ENCODE measurements around the gene POC1A. TPM values are rescaled to one million over a fixed set of nuclear protein-coding genes. Genes with fewer than 3 reads are reported as not detected.

POC1A gene
- total and polyA plus RNA-seq, 2 donors (not counting 3 experiments of a cell fraction or from before 2014, with no cell fraction given), result 14.8 to 19.4 TPM

DNA sequence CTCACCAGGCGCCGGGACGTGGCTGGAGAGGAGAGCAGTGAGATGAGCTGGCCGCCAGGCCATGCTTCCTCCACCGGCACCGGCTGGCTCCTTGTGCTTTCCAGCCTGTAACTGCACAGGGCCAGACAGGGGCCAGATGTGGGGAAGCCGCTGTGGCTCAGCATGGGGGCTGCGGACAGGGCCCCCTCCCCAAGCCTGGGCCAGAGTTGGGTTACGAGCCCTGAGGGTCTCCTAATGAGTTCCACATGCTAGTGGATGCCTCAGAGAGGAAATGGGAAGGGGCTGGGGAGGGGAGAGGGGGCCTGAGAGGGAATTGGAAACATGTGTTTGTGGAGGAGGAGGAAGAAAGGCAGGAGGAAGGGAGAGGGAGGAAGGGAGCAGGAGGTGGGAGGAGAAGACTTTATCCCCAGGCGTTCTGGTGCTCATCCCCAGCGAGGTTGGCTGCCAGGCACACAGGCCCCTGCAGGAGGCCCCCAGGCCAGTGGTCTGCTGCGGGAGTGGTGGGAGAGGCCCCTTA lies 86.1 kb downstream of the POC1A start:
- no peak overlapping the region for H3K4me2 ChIP-seq (ENCODE audit: insufficient read depth, low read length)
- no peaks in the 10 kb centered on the region for H4K20me1 ChIP-seq (replicated peaks; ENCODE audit: control insufficient read depth, extremely low read depth, insufficient read depth, low read length)
- TF ChIP-seq GATA2 (IDR thresholded peaks at IDR 0.05; ENCODE audit: insufficient read depth, insufficient read length, low read depth, low read length), result no peak
- no peak for TF ChIP-seq POLR2A (IDR thresholded peaks at IDR 0.05; ENCODE audit: low read depth, low read length)
- TF ChIP-seq EZH2 (IDR thresholded peaks at IDR 0.05; ENCODE audit: borderline replicate concordance, low read depth, low read length, severe bottlenecking), result no peak
- H3K36me3 ChIP-seq (ENCODE audit: control insufficient read depth in 2 of 2, extremely low read depth in 1 of 2, insufficient read depth in 2 of 2, low read length in 2 of 2), result no peaks in the 10 kb centered on the region
- no peak overlapping the region for H3K27ac ChIP-seq (ENCODE audit: insufficient read depth, low read depth, low read length)
- dilution Hi-C loops (cut with MboI; ENCODE audit: extremely low pct_ligation_motif_present, low sequenced_read_pairs), result no loop called here
- no peak overlapping the region for H2AFZ ChIP-seq (ENCODE audit: low read depth, low read length)
- FAIRE-seq (no peak), DNase-seq (ENCODE audit: low read depth, low spot score) (no peak)
- no peak overlapping the region for H3K4me3 ChIP-seq (replicated peaks in 1 of 3; ENCODE audit: insufficient read depth in 1 of 3, low read depth in 1 of 3, low read length in 3 of 3)
- intact Hi-C loops (cut with micrococcal nuclease), result no loop called here
- POLR2A ChIA-PET, result no interaction called here
- H3K9ac ChIP-seq (replicated peaks; ENCODE audit: extremely low read depth, insufficient read depth, low read length), result no peak overlapping the region
- CTCF ChIA-PET, result interaction anchor here (1.0 to 1.4 kb wide), 2 partner anchors 12 to 19 kb away, joined by 3 to 8 read pairs; partner anchors contain the start of gene DUSP7
- H3K9me3 ChIP-seq (replicated peaks; ENCODE audit: control insufficient read depth, insufficient read depth, low read length), result no peaks in the 10 kb centered on the region
- no peaks in the 10 kb centered on the region for H3K9me1 ChIP-seq (replicated peaks; ENCODE audit: control insufficient read depth, extremely low read depth, insufficient read depth, low read length)
- H3K4me1 ChIP-seq (ENCODE audit: control insufficient read depth, extremely low read depth, insufficient read depth, low read length), result peaks cover 18% of the 10 kb centered on the region
- no TSS peak for BruUV-seq (replicated peaks)
- no peaks in the 10 kb centered on the region for H3K27me3 ChIP-seq (ENCODE audit: control insufficient read depth in 2 of 2, insufficient read depth in 2 of 2, low read length in 2 of 2)
- no peaks in the 10 kb centered on the region for H3K79me2 ChIP-seq (ENCODE audit: control insufficient read depth, insufficient read depth, low read length)

DNA sequence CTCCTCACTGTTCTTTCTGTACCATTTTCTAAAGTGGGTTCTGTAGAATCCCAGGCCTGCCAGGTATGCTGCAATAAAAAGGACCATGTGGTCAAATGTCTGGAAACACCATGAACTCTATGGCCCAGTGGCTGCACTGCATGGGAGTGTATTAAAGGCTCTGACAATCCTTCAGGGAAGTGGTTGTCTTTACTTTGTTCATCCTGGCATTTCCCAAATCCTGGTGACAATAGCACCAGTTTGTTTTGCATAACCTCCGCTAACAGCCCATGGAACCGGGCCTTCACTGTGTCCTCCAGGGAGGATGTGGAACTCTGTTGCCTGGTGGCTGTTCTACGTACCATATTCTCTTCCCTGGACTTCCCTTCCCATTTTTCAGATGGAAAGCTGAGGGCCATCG lies 86.7 kb downstream of the POC1A start:
- no peaks in the 10 kb centered on the region for H3K79me2 ChIP-seq (ENCODE audit: control insufficient read depth, insufficient read depth, low read length)
- H3K27me3 ChIP-seq (ENCODE audit: control insufficient read depth in 2 of 2, insufficient read depth in 2 of 2, low read length in 2 of 2), result no peaks in the 10 kb centered on the region
- no peaks in the 10 kb centered on the region for H3K36me3 ChIP-seq (ENCODE audit: control insufficient read depth in 2 of 2, extremely low read depth in 1 of 2, insufficient read depth in 2 of 2, low read length in 2 of 2)
- dilution Hi-C loops (cut with MboI; ENCODE audit: extremely low pct_ligation_motif_present, low sequenced_read_pairs) (no loop called here), intact Hi-C loops (cut with micrococcal nuclease) (no loop called here)
- ChIA-PET CTCF (interaction anchor here (1.0 to 1.6 kb wide), 3 partner anchors 11 to 19 kb away, joined by 3 to 8 read pairs (median 4); partner anchors contain the start of gene DUSP7), POLR2A (no interaction called here)
- H3K27ac ChIP-seq (ENCODE audit: insufficient read depth, low read depth, low read length), result no peak overlapping the region
- H4K20me1 ChIP-seq (replicated peaks; ENCODE audit: control insufficient read depth, extremely low read depth, insufficient read depth, low read length), result no peaks in the 10 kb centered on the region
- BruUV-seq (replicated peaks), result no TSS peak
- H3K4me2 ChIP-seq (ENCODE audit: insufficient read depth, low read length), result no peak overlapping the region
- H3K9ac ChIP-seq (replicated peaks; ENCODE audit: extremely low read depth, insufficient read depth, low read length), result no peak overlapping the region
- H3K9me1 ChIP-seq (replicated peaks; ENCODE audit: control insufficient read depth, extremely low read depth, insufficient read depth, low read length), result no peaks in the 10 kb centered on the region
- H3K4me1 ChIP-seq (ENCODE audit: control insufficient read depth, extremely low read depth, insufficient read depth, low read length), result peaks cover 21% of the 10 kb centered on the region
- no peak for DNase-seq (ENCODE audit: low read depth, low spot score)
- H3K4me3 ChIP-seq (replicated peaks in 1 of 3; ENCODE audit: insufficient read depth in 1 of 3, low read depth in 1 of 3, low read length in 3 of 3), result no peak overlapping the region
- no peak overlapping the region for H2AFZ ChIP-seq (ENCODE audit: low read depth, low read length)
- no peak for TF ChIP-seq POLR2A (IDR thresholded peaks at IDR 0.05; ENCODE audit: low read depth, low read length)
- TF ChIP-seq, protein P1, sequence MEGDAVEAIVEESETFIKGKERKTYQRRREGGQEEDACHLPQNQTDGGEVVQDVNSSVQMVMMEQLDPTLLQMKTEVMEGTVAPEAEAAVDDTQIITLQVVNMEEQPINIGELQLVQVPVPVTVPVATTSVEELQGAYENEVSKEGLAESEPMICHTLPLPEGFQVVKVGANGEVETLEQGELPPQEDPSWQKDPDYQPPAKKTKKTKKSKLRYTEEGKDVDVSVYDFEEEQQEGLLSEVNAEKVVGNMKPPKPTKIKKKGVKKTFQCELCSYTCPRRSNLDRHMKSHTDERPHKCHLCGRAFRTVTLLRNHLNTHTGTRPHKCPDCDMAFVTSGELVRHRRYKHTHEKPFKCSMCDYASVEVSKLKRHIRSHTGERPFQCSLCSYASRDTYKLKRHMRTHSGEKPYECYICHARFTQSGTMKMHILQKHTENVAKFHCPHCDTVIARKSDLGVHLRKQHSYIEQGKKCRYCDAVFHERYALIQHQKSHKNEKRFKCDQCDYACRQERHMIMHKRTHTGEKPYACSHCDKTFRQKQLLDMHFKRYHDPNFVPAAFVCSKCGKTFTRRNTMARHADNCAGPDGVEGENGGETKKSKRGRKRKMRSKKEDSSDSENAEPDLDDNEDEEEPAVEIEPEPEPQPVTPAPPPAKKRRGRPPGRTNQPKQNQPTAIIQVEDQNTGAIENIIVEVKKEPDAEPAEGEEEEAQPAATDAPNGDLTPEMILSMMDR (IDR thresholded peaks at IDR 0.05; ENCODE audit: extremely low read depth in 1 of 2, insufficient read depth in 1 of 2, low read depth in 1 of 2, low read length in 2 of 2), result no peak
- no peak for TF ChIP-seq MYC (IDR thresholded peaks at IDR 0.05; ENCODE audit: low read depth, low read length)
- no peak for TF ChIP-seq EZH2 (IDR thresholded peaks at IDR 0.05; ENCODE audit: borderline replicate concordance, low read depth, low read length, severe bottlenecking)
- no peak for TF ChIP-seq POLR2AphosphoS5 (IDR thresholded peaks at IDR 0.05; ENCODE audit: insufficient read depth, low read depth, low read length)
- TF ChIP-seq GATA2 (IDR thresholded peaks at IDR 0.05; ENCODE audit: insufficient read depth, insufficient read length, low read depth, low read length), result no peak
- TF ChIP-seq, protein P2, sequence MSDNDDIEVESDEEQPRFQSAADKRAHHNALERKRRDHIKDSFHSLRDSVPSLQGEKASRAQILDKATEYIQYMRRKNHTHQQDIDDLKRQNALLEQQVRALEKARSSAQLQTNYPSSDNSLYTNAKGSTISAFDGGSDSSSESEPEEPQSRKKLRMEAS (IDR thresholded peaks at IDR 0.05; ENCODE audit: insufficient read depth, insufficient read length), result no peak
- TF ChIP-seq FOS (IDR thresholded peaks at IDR 0.05; ENCODE audit: borderline replicate concordance, insufficient read depth, low read length), result no peak
- H3K9me3 ChIP-seq (replicated peaks; ENCODE audit: control insufficient read depth, insufficient read depth, low read length), result no peaks in the 10 kb centered on the region
- no peak for FAIRE-seq

All from endothelial cell of umbilical vein (primary cell).